HepG2 (cell line): ENCODE data around the gene PIM1. TPM values are rescaled to one million over a fixed set of nuclear protein-coding genes. Genes with fewer than 3 reads are reported as not detected.
A peak's percentile ranks its signal among the peaks of the same experiment; 100 is the strongest.

Experiments
- ASH2L ChIP-seq: fragments of 300-600, 200-600 bp; sonication (generic); IDR thresholded peaks from 2 replicates; pipeline ENCODE4 v1.7.0; 2017; ENCODE audit warnings: low read depth, mild to moderate bottlenecking, moderate library complexity, mixed read lengths, low read length; ENCODE audit not compliant: insufficient read length
- ATF7-NPFF ChIP-seq: sonication (generic); formaldehyde crosslinking; IDR thresholded peaks from 2 replicates; pipeline ENCODE4 v1.8.1; 2023; ENCODE audit warnings: mild to moderate bottlenecking, low read depth, missing genetic modification reagents, moderate library complexity
- EP300 ChIP-seq, 3 experiments: sonication (generic) in 1 of 3; formaldehyde crosslinking in 1 of 3; IDR thresholded peaks; 2 replicates each; pipeline versions ENCODE4 v1.5.1 to v1.6.1; 2011 to 2020; ENCODE audit warnings: low read depth in 2 of 3, low read length in 2 of 3, borderline replicate concordance in 1 of 3, improper control_type of control experiment in 1 of 3, mild to moderate bottlenecking in 1 of 3, missing genetic modification reagents in 1 of 3, moderate library complexity in 1 of 3
- ERF ChIP-seq: IDR thresholded peaks from 2 replicates; pipeline ENCODE4 v1.6.1; 2018; ENCODE audit warnings: missing biosample characterization, missing genetic modification reagents
- GZF1 ChIP-seq: sonication (generic); formaldehyde crosslinking; IDR thresholded peaks from 2 replicates; pipeline ENCODE4 v1.5.1; 2020; ENCODE audit warnings: mild to moderate bottlenecking, missing genetic modification reagents
- HES4 ChIP-seq: sonication (generic); formaldehyde crosslinking; IDR thresholded peaks from 2 replicates; pipeline ENCODE4 v1.9.0; 2021; ENCODE audit warnings: mild to moderate bottlenecking, missing genetic modification reagents, borderline replicate concordance
- JDP2 ChIP-seq: sonication (generic); formaldehyde crosslinking; IDR thresholded peaks from 2 replicates; pipeline ENCODE4 v1.8.1; 2022; ENCODE audit warnings: missing genetic modification reagents, borderline replicate concordance
- LRRFIP1 ChIP-seq: sonication (generic); formaldehyde crosslinking; conservative IDR thresholded peaks from 2 replicates; pipeline ENCODE4 v1.4.0; 2020; ENCODE audit warnings: missing genetic modification reagents
- MLXIP ChIP-seq: sonication (generic); formaldehyde crosslinking; IDR thresholded peaks from 2 replicates; pipeline ENCODE4 v1.9.0; 2021; ENCODE audit warnings: missing genetic modification reagents, borderline replicate concordance
- NBN ChIP-seq: fragments of 450-650 bp; conservative IDR thresholded peaks from 2 replicates; pipeline ENCODE4 v1.6.1; 2017
- RCOR2 ChIP-seq: IDR thresholded peaks from 2 replicates; pipeline ENCODE4 v1.6.1; 2016; ENCODE audit warnings: missing biosample characterization, missing genetic modification reagents
- SOX13 ChIP-seq, 3 experiments: fragments of 450-650 bp in 1 of 3; sonication (generic) in 1 of 3; formaldehyde crosslinking in 1 of 3; IDR thresholded peaks in 2 of 3; conservative IDR thresholded peaks in 1 of 3; 2 replicates each; pipeline versions ENCODE4 v1.5.0 to v1.6.1; 2016 to 2020; ENCODE audit warnings: antibody characterized with exemption in 1 of 3, mild to moderate bottlenecking in 1 of 3, missing compliant biosample characterization in 1 of 3, missing genetic modification reagents in 1 of 3, moderate library complexity in 1 of 3
- TSC22D2 ChIP-seq: sonication (generic); formaldehyde crosslinking; IDR thresholded peaks from 2 replicates; pipeline ENCODE4 v1.5.1; 2020; ENCODE audit warnings: missing genetic modification reagents, mild to moderate bottlenecking, borderline replicate concordance
- ZEB1 ChIP-seq: IDR thresholded peaks from 2 replicates; pipeline ENCODE4 v1.6.1; 2012; ENCODE audit warnings: mild to moderate bottlenecking, low read depth, inconsistent platforms; ENCODE audit not compliant: insufficient replicate concordance
- ZFAT ChIP-seq: sonication (generic); formaldehyde crosslinking; conservative IDR thresholded peaks from 2 replicates; pipeline ENCODE4 v1.8.1; 2023; ENCODE audit warnings: missing genetic modification reagents, inconsistent platforms
- ZNF17 ChIP-seq: sonication (generic); formaldehyde crosslinking; IDR thresholded peaks from 2 replicates; pipeline ENCODE4 v1.5.0; 2020; ENCODE audit warnings: mild to moderate bottlenecking, missing genetic modification reagents
- ZNF24 ChIP-seq: fragments of 450-650 bp; IDR thresholded peaks from 2 replicates; pipeline ENCODE4 v1.6.1; 2017; ENCODE audit warnings: antibody characterized with exemption, mild to moderate bottlenecking
- ZNF335 ChIP-seq: sonication (generic); formaldehyde crosslinking; IDR thresholded peaks from 2 replicates; pipeline ENCODE4 v1.4.0; 2020; ENCODE audit warnings: missing genetic modification reagents
- ZNF556 ChIP-seq: sonication (generic); formaldehyde crosslinking; IDR thresholded peaks from 2 replicates; pipeline ENCODE4 v1.4.0; 2020; ENCODE audit warnings: mild to moderate bottlenecking, missing genetic modification reagents, borderline replicate concordance
- ZNF567 ChIP-seq: sonication (generic); formaldehyde crosslinking; IDR thresholded peaks from 2 replicates; pipeline ENCODE4 v1.8.1; 2023; ENCODE audit warnings: mild to moderate bottlenecking, missing genetic modification reagents, borderline replicate concordance
- ZNF614 ChIP-seq: IDR thresholded peaks from 2 replicates; pipeline ENCODE4 v1.6.1; 2018; ENCODE audit warnings: missing biosample characterization, missing genetic modification reagents, inconsistent platforms, borderline replicate concordance
- ZNF678 ChIP-seq: sonication (generic); formaldehyde crosslinking; IDR thresholded peaks from 2 replicates; pipeline ENCODE4 v1.4.0; 2020; ENCODE audit warnings: mild to moderate bottlenecking, missing genetic modification reagents
- ZZZ3 ChIP-seq: sonication (generic); formaldehyde crosslinking; IDR thresholded peaks from 2 replicates; pipeline ENCODE4 v1.4.0; 2020; ENCODE audit warnings: missing genetic modification reagents, mild to moderate bottlenecking, borderline replicate concordance
- polyA plus RNA-seq, 8 experiments: library from polyadenylated mRNA; depleted of rRNA in 3 of 8; stranded (reverse) in 7 of 8; unstranded in 1 of 8; fragments of >200 nt; fragmentation: Illumina TruSeq in 4 of 8; extraction: Trizol in 4 of 8; gene quantifications; 2 replicates each; pipeline versions ENCODE4 v1.2.1 to v1.2.3, GENCODE V29; 2011 to 2016; ENCODE audit warnings: low read depth in 4 of 8, missing spikeins in 1 of 8, mixed read lengths in 1 of 8; ENCODE audit not compliant: insufficient read depth in 1 of 8
- total RNA-seq, 5 experiments: library from RNA; depleted of rRNA; stranded (reverse); fragments of >200 nt; fragmentation: Illumina TruSeq; extraction: Trizol; gene quantifications; 2 replicates each; pipeline ENCODE4 v1.2.3, GENCODE V29; 2016; ENCODE audit warnings: low read depth in 1 of 5

The PIM1 gene
- total and polyA plus RNA-seq, 2 of the 13 experiments (the other 11 are each of a cell fraction or from before 2014, with no cell fraction given) = 29.4 to 117 TPM

GRCh38 chr6:37127961-37128862 lies 41.7 kb upstream of the PIM1 start (continued):
- TF ChIP-seq HES4 (0 out of 2 replicates have a peak, but pooled peaks have one; percentile 5), ZEB1 (peak; percentile 93), LRRFIP1 (CRISPR knock-in tag) (no peak), ZFAT (CRISPR knock-in tag) (no peak), NBN (no peak), ERF (CRISPR knock-in tag) (peak; percentile 87; the same call in 1 of the 2 replicates), SOX13 (IDR thresholded peaks at IDR 0.05) (peak; percentile 38; the same call in 1 of the 2 replicates), SOX13 (CRISPR knock-in tag; conservative IDR thresholded peaks at IDR 0.05 in 1 of 2, IDR thresholded peaks at IDR 0.05 in 1 of 2) (peak; percentile 65 to 85; a peak in 3 of 4 replicates), ZZZ3 (CRISPR knock-in tag) (peak; percentile 42; the same call in 1 of the 2 replicates), RCOR2 (CRISPR knock-in tag) (peak; percentile 22; the same call in 1 of the 2 replicates), ASH2L (peak; percentile 97), ZNF24 (no peak), TSC22D2 (no peak), ZNF678 (CRISPR knock-in tag) (no peak), JDP2 (CRISPR knock-in tag) (no peak), ZNF17 (CRISPR knock-in tag) (no peak), ZNF567 (peak; percentile 57; the same call in 1 of the 2 replicates), ZNF614 (CRISPR knock-in tag) (peak; percentile 69; the same call in 1 of the 2 replicates), ZNF335 (CRISPR knock-in tag) (peak; percentile 79), GZF1 (CRISPR knock-in tag) (0 out of 2 replicates have a peak, but pooled peaks have one; percentile 31), ATF7-NPFF (0 out of 2 replicates have a peak, but pooled peaks have one; percentile 24), EP300 (IDR thresholded peaks at IDR 0.05; ENCODE audit: low read depth in 2 of 2, low read length in 2 of 2) (peak in 1 of 2 experiments; percentile 96; a peak in 3 of 4 replicates), EP300 (CRISPR knock-in tag; IDR thresholded peaks at IDR 0.05; ENCODE audit: borderline replicate concordance) (peak; percentile 85), ZNF556 (CRISPR knock-in tag) (0 out of 2 replicates have a peak, but pooled peaks have one; percentile 12), MLXIP (peak; percentile 96)
